Retinal pigment epithelial cell (primary cell): ENCODE measurements around the gene EEF1AKMT3.
"Not testable (repeated sequence)": the region's sequence is repeated elsewhere in the genome, so short reads cannot be mapped to it uniquely, and the experiment has no call there.

Source experiments
- DNase-seq: peaks from one replicate; pipeline ENCODE4 v3.0.0-alpha.2; 2010; ENCODE audit warnings: low read depth
- H3K4me3 ChIP-seq: 2 replicates; pipeline ENCODE4 v1.5.1; 2011; ENCODE audit warnings: mild to moderate bottlenecking, low read length, control low read depth, moderate library complexity
- TF ChIP-seq, protein P1 (sequence below): conservative IDR thresholded peaks from 2 replicates; pipeline ENCODE4 v1.5.1; 2011; ENCODE audit warnings: low read depth, low read length, control low read depth, inconsistent platforms

EEF1AKMT3 gene

DNA sequence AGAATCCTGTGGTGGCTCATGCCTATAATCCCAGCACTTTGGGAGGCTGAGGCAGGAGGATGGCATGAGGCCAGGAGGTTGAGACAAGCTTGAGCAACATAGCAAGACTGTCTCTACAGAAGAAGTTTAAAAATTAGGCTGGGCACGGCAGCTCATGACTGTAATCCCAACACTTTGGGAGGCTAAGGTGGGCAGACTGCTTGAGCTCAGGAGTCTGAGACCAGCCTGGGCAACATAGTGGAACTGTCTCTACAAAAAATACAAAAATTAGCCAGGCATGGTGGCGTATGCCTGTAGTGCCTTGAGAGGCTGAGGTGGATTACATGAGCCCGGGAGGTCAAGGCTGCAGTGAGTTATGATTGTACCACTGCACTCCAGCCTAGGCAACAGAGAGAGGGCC, 4.5 kb upstream of the EEF1AKMT3 start:
- TF ChIP-seq, protein P1, sequence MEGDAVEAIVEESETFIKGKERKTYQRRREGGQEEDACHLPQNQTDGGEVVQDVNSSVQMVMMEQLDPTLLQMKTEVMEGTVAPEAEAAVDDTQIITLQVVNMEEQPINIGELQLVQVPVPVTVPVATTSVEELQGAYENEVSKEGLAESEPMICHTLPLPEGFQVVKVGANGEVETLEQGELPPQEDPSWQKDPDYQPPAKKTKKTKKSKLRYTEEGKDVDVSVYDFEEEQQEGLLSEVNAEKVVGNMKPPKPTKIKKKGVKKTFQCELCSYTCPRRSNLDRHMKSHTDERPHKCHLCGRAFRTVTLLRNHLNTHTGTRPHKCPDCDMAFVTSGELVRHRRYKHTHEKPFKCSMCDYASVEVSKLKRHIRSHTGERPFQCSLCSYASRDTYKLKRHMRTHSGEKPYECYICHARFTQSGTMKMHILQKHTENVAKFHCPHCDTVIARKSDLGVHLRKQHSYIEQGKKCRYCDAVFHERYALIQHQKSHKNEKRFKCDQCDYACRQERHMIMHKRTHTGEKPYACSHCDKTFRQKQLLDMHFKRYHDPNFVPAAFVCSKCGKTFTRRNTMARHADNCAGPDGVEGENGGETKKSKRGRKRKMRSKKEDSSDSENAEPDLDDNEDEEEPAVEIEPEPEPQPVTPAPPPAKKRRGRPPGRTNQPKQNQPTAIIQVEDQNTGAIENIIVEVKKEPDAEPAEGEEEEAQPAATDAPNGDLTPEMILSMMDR: no peak
- DNase-seq: no peak
- H3K4me3 ChIP-seq: no peak overlapping the region

DNA sequence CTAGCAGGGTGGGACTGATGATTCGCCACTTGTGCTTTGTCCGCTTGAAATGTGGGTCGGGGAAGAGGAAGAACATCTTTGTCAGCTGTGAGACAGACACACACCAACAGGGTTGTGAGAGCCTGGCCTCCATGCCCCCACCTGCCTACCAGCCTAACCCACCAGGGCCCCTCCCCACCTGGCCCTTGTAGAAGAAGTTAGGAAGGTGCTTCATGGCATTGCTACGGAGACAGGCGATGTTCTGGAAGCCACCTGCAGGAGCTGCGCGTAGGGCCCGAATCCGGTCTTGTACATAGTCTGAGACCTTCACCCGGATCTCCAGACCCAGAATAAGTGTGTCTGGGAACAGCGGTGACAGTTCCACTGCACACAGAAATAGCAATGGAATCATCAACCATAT, 2.8 kb upstream of the EEF1AKMT3 start:
- TF ChIP-seq, protein P1: no peak
- no peak for DNase-seq
- no peak overlapping the region for H3K4me3 ChIP-seq

DNA sequence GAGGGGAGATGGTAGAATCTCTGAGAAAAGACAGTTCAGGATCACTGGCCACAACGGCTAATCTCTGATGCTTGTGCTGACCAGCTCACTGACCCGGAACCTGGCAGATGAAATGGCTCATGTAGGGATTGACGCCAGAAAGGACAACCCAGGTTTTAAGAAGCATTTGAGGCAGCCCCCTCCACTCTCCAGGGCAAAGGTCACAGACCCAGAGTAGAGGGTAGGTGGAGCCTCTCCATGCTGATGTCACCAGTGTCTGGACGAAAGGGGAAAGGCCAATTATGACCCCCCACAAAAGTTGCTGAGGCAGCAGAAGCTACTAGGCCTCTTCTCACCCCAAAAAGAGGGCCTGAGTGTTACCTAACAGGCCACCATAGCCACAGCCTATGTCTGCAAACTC, 1.7 kb upstream of the EEF1AKMT3 start:
- TF ChIP-seq, protein P1: no peak
- no peak overlapping the region for H3K4me3 ChIP-seq
- no peak for DNase-seq

DNA sequence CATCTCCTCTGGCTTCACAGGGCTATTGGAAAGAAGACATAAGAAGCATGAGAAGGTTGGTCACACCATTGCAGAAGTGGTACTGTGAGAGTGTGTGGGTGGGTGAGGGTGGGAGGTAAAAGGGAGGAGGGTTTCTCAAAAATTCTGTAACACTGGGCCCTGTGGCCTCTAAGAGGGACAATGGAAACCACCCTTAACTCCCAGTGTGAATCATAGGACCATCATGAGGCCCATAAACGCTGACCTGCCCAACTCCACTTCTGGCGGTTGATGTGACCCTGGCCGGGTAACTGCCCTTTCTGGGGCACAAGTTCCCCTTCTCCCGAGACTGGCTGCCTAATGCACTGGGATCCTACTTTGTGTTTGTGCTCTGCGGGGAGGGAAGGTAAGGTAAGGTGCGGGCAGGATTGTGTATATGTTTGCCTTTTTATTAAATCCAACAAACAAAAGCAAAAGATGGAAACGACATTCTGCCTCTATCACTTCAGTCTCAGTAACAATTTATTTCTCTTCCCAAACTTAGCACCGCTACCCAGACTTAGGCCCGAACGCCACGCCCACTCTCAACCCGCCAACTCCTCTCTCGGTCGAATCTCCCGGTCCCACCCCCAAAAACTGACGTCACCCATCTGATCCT, 1.1 kb upstream of the EEF1AKMT3 start:
- DNase-seq: peak; percentile 66

DNA sequence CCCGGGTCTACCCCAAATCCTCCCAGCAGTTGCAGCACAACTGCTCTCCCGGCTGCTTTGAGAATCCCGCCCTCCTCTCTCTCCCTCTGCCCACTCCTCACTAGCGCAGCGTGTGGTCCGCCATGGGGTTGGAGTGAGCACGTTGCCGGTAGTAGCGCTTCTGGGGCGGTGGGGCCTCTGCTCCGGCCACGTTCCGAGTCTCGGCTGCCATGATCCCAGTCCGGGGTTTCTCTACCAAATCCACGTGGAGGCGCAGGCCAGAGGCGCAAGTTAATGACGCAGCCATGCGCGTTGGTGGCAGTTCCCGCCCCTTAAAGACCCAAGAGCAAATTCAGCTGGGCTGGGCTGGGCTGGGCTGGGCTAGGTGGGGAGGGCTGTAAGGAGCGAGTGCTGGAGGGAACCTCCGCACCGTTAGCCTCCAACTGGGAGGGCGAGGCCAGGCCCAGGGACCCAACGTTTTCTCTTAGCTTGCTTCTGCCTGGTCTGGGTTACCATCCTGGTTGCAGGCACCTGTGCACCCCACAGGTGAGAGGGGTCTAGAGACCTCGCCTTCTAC, 463 bp upstream of the EEF1AKMT3 start, which contains the start of gene METTL1:
TSS of gene METTL1 (minus strand) at position 233 of the 556 bp plus-strand sequence. CDS start at position 211, 22 bp downstream.
- TF ChIP-seq, protein P1: no peak
- H3K4me3 ChIP-seq: peak within 1 kb of the TSS; percentile 93
- peak; percentile 88 for DNase-seq

More for the DNA sequence above, 1.1 kb upstream of the EEF1AKMT3 start:
- H3K4me3 ChIP-seq: peak overlapping the region; percentile 93
- TF ChIP-seq, protein P1: no peak

DNA sequence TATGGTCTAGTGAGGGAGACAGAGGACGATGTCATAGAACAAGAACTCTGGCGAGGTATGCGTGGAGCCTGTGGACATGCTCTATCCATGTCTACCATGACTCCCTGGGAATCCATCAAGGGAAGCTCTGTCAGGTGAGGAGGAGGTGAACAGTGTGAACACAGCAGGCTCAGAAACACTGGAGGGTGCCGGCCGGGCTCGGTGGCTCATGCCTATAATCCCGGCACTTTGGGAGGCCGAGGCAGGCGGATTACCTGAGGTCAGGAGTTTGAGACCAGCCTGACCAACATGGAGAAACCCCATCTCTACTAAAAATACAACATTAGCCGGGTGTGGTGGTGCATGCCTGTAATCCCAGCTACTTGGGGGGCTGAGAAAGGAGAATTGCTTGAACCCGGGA, 2.2 kb downstream of the EEF1AKMT3 start:
- DNase-seq, H3K4me3 ChIP-seq: not testable (repeated sequence)

DNA sequence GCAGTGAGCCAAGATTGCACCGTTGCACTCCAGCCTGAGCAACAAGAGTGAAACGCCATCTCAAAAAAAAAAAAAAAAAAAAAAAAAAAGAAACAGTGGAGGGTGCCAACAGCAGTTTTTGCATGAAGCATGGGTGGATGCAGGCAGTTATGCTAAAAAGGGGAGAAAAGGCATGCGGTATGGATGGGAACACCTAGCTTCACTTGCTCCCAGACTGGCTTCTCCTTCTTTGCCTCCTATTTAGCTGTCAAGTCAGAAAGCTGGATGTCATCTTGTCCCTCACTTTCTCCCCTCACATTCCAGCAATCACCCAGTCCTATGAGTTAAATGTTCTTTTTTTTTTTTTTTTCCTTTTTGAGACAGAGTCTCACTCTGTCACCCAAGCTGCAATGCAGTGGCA, 2.6 kb downstream of the EEF1AKMT3 start:
- DNase-seq: no peak
- TF ChIP-seq, protein P1: no peak
- no peak overlapping the region for H3K4me3 ChIP-seq
